Thyroid gland (tissue), 4 donors: ENCODE data around the gene TGM4.

Experiments used
- CTCF ChIP-seq, 6 experiments: fragments of 200-600 bp in 3 of 6; fragments of 450-650 bp in 3 of 6; sonication (generic) in 3 of 6; IDR thresholded peaks; one replicate each; pipeline ENCODE4 v1.5.1; 2016 to 2019; ENCODE audit warnings: antibody characterized with exemption in 6 of 6, mild to moderate bottlenecking in 2 of 6, inconsistent platforms in 1 of 6, moderate library complexity in 1 of 6
- POLR2A ChIP-seq, 2 donors: fragments of 450-650 bp; IDR thresholded peaks; one replicate each; pipeline ENCODE4 v1.6.1; 2017; ENCODE audit warnings: antibody characterized with exemption in 2 of 2, mild to moderate bottlenecking in 2 of 2, moderate library complexity in 1 of 2

GRCh38 chr3:44845528-44846520 lies 28.6 kb upstream of the TGM4 start:
- TF ChIP-seq CTCF (IDR thresholded peaks at IDR 0.05) (no peak), POLR2A (IDR thresholded peaks at IDR 0.05) (no peak)
